Right kidney (tissue), 1 donor: ENCODE results near the gene NXPE3.

Experiments
- DNase-seq: peaks from one replicate; pipeline ENCODE4 v3.0.0-alpha.2; 2016

NXPE3 gene

DNA sequence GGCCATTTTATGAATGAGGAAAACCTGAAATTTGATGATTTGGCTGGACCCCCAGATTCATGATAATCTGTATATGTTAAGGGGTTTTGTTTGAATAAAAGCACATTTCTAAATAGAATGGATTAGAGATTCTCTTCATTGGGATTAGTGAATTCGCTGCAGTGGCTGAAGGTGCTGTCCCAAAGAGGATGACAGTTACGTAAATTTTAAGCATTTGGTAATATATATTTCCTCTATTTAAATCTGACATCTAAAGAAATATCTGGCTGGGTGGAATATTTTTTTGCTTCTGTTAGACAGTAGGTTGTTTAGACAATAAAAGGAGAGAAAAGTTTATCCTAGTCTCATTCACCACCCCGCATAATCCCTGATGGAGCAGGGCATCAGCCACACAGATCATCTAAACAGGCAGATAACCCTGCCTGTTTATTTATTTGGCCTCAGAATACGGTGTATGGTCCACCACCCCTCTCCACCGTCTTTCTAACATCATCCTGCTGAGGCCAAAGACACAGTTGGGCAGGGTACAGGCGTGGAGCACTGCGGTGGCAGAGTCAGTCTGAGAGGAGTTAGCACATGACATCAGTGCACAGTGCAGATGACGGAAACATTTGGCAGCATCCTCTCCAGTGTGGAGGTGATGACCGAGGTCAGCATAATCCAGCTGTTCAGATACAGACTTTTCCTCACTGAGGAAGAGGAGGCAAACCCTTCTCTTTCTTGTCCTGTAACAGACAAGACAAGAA is 49.9 kb downstream of the NXPE3 start:
- no peak for DNase-seq

- no peak for DNase-seq
Measured at GRCh38 chr3:101829437-101829830, 50.4 kb downstream of the NXPE3 start.

- no peak for DNase-seq
Measured at GRCh38 chr3:101829874-101830273, 50.9 kb downstream of the NXPE3 start.

GRCh38 chr3:101833446-101833974 is 54.5 kb downstream of the NXPE3 start:
- DNase-seq: no peak

DNA sequence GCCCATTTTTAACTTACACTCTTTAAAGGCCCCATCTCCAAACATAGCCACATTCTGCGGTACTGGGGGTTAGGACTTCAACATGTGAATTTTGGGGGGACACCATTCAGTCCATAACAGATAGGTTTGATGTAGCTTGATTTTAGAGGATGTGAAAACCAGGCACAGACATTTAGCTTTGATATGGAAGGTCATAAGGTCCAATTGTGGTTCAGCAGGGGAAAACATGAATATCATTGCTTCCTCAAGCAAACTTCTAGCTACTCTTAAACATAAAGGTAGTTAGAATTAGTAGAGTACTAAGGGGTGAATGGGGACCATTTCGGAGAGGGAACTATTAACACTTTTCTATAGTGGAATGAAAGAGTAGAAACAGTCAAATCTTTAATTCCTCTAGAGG is 56.7 kb downstream of the NXPE3 start:
- no peak for DNase-seq

DNA sequence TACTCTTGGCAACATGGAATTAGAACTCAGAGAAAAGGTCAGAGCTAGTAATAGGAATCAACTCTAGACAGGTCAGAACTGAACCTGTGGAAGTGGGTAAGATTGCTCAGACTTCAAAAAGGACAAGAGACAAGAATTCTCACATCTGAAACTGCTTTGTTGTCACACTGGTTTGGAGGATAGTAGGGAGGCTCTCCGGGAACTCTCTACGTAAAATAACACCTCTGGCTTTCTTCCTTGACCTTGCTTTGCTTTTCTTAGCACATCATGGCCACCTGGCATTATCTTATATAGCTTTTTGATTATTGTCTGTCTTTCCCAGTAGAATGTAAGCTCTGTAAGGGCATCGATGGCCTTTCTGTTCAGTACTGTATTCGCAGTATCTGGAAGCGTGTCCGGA is 57.1 kb downstream of the NXPE3 start:
- no peak for DNase-seq

GRCh38 chr3:101836652-101837598 is 57.9 kb downstream of the NXPE3 start:
- no peak for DNase-seq

- no peak for DNase-seq
Measured at GRCh38 chr3:101838691-101839090, 59.7 kb downstream of the NXPE3 start.

GRCh38 chr3:101840066-101840465 is 61.1 kb downstream of the NXPE3 start:
- no peak for DNase-seq

GRCh38 chr3:101842245-101842934 is 63.4 kb downstream of the NXPE3 start:
- no peak for DNase-seq

- DNase-seq: no peak
Measured at GRCh38 chr3:101842935-101843330, 63.9 kb downstream of the NXPE3 start.

GRCh38 chr3:101845425-101845824 is 66.4 kb downstream of the NXPE3 start:
- no peak for DNase-seq

DNA sequence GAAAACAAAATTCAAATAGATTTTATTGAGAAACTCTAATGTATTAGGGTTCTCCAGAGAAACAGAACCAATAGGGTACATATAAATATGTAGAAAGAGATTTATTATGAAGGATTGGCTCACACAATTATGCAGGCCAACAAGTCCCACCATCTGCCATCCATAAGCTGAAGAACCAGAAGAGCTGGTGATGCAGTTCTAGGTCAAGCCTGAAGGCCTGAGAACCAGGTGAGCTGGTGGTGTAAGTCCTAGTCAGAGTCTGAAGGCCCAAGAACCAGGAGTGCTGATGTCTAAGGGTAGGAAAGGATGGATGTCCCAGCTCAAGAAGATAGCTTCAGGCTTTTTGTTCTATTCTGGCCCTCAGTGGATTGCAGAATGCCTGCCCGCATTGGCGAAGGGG is 67.7 kb downstream of the NXPE3 start:
- no peak for DNase-seq

GRCh38 chr3:101847328-101847727 is 68.3 kb downstream of the NXPE3 start:
- DNase-seq: no peak

- peak; percentile 12 for DNase-seq
Measured at GRCh38 chr3:101848326-101848725, 69.3 kb downstream of the NXPE3 start.

DNA sequence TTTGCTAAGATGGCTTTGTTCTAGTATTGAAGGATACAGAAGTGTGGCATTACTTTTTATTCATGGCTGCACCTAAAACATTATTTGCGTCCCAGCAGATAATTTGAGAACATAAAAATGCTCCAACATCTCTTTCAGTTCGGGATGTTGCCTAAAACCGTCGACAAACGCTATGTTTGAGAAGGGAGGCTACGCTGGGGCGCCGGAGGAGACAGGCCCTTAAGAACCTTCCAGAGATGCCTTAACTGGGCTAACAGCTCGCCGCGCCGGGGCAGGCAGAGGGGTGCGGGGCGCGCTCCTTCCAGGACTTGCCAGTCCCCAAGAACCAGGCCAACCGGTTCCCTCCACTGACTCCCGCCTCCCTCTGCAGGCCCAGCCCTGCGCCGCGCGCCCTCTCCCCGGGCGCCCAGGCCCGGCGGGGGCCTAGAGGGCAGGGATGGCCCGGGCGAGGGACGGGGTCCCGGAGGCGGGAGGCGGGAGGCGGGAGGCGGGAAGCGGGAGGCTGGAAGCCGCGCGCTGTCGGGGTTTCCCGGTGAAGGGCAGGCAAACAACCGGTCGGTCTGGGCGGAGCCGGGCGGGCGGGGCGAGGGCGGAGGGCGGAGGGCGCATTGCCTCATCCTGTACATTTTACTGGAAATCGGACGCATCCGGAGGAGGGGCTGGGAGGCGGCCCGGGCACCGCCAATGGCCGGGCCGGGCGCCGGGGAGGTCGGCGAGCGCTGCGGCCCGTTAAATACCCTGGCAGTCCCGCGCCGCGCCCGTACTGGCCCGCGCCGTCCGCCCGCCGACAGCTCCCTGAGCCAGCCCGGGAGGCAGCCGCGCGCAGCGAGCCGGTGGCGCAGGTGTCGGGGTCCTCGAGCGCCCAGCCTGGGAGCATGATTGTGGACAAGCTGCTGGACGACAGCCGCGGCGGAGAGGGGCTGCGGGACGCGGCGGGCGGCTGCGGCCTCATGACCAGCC is 70.0 kb downstream of the NXPE3 start, which contains the start of gene NFKBIZ:
NFKBIZ (plus strand) TSS at position 761 of the 960 bp plus-strand sequence; CDS start at position 876, 115 bp downstream.
- peak; percentile 92 for DNase-seq

DNA sequence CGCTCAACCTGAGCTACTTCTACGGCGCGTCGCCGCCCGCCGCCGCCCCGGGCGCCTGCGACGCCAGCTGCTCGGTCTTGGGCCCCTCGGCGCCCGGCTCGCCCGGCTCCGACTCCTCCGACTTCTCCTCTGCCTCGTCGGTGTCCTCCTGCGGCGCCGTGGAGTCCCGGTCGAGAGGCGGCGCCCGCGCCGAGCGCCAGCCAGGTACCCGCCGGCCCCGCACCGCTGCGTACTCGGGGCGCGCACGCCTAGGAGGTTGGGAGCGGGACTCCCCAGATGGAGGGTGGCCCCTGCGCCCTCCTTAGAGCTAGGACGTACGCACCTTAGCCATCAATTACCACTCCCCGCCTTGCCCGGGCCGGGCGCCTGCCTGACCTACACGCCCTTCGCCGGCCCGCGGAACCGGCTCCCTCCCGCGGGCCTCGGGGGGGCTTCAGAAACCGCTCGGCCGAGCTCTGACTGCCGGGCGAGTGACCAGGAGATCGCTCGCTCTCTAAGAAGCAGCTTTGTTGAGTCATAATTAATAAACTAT is 70.8 kb downstream of the NXPE3 start:
- DNase-seq: no peak

DNA sequence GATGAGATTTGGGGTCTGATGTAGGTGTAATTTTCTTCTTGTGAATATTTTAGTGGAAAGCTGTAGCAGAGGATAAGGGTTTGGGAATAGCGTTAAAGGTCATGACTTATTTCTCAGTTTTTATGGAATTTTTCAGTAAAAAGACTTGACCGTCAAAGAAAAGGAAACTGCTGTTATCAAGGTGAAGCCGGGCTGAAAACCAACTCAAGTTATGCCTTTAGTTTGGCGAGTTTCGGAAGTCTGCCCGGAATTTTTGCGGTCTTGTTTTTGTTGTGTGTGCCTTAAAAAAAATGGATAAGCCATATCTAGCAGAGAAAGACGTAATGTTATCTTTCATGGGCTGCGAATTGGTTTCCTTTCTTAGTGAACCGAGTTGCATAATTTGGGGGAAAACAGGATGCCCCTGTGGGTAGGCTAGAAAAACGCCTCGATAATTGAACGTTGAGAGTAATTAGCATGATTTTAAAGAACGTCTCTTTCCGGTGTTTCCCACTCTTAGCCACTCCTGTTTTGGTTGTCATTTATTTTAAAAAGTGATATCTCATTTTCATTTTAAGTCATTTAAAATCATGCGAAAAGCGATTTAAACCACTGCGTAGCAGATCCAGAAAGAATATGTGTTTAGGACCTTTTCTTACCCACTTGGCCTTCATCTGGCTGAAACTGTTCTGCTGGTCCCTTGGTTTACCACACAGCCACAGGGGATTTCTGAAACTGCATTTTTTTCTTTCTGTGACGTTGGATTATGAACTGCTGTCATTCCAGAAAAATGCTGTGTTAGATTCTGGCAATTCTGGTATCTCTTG is 71.4 kb downstream of the NXPE3 start:
- DNase-seq: peak; percentile 31

DNA sequence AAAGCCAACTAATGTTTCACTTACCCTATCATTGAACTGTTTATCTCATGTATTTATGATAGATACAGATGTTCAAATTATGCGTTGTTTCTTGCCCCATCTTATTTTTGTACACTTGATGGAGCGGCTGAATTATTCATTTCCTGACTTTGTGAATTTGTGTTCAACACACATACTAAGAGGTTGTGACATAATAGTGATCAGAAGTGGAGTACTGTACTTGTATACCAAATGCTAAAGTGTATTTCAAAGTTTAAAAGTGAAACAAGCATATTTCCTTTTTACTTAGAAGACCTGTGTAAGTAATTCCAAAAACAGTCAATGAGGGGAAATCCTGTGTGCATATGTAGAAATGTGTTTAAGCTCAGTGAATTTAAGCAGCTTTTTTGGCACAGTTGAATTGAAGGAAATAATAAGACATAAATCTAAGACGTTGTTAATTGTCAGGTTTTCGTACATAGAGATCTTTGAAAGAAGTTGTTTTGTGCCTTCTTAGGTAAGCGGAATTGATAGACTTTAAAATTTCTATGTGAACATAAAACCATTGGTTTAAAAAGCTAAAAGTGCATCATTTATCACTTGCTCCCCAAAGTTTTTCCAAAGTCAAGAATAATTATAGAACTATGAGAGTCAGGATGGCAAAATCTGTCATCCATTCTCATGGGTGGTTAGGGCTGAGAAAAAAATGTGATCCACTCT is 72.2 kb downstream of the NXPE3 start:
- no peak for DNase-seq
